Adipocyte (in vitro differentiated cells): Measurements from ENCODE around the gene MMRN2.
"Not testable (repeated sequence)": the region's sequence is repeated elsewhere in the genome, so short reads cannot be mapped to it uniquely, and the experiment has no call there.

ENCODE experiments used
- DNase-seq: peaks from one replicate; pipeline ENCODE4 v3.0.0-alpha.2; 2015; ENCODE audit warnings: low read depth
- H3K27me3 ChIP-seq: replicated peaks from 2 replicates; pipeline ENCODE4 v1.7.0; 2013; ENCODE audit warnings: mild to moderate bottlenecking, low read length, moderate library complexity; ENCODE audit not compliant: control insufficient read depth, insufficient read depth
- H3K36me3 ChIP-seq: 2 replicates; pipeline ENCODE4 v1.7.0; 2013; ENCODE audit warnings: low read length, mild to moderate bottlenecking, moderate library complexity; ENCODE audit not compliant: control insufficient read depth, insufficient read depth, severe bottlenecking
- H3K4me1 ChIP-seq: 2 replicates; pipeline ENCODE4 v1.7.0; 2013; ENCODE audit warnings: mild to moderate bottlenecking, low read length, moderate library complexity; ENCODE audit not compliant: control insufficient read depth, insufficient read depth
- H3K4me3 ChIP-seq: 2 replicates; pipeline ENCODE4 v1.7.0; 2013; ENCODE audit warnings: mild to moderate bottlenecking, low read length, moderate library complexity
- H3K9ac ChIP-seq: 2 replicates; pipeline ENCODE4 v1.7.0; 2013; ENCODE audit warnings: mild to moderate bottlenecking, low read length, moderate library complexity
- H3K9me3 ChIP-seq: 2 replicates; pipeline ENCODE4 v1.7.0; 2013; ENCODE audit warnings: mild to moderate bottlenecking, low read length, moderate library complexity; ENCODE audit not compliant: control insufficient read depth

MMRN2 gene

DNA sequence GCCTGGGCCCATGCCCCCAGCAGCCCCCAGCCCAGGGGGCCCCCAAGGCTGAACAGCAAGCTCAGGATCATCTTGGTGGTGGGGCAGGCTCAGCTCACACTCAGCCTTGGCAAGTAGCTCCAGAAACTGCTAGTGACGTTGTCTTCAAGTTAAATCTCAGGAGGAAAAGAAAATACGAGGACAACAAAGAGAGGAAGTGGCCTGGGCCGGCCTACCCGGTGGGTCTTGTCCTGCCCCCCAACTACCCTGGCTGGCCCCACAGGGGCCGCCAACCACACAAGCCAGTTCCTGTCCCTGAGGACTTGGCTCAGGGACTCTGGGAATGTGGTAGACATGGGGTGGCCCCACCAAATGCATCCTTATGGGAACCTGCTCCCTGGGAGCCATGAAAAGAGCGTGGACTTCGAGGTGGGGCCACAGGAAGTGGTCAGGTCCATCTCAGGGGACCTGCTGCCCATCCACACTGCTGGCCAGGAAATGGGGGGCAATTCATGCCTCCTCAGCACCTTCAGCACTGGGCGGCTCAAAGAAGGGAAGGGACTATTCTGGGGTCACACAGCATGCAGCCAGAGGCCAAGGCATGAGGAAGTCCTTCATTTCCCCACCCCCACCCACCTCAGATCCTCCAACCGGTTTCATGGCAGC, at the start of gene MMRN2:
TSS of gene MMRN2 (minus strand) at position 145 of the 645 bp plus-strand sequence. CDS start at position 71, 74 bp downstream.
- Histone ChIP-seq H3K9ac (peak within 1 kb of the TSS; percentile 80), H3K4me1 (peaks cover 58% of the 10 kb centered on the region), H3K9me3 (no peaks in the 10 kb centered on the region), H3K27me3 (no peaks in the 10 kb centered on the region), H3K4me3 (peak within 1 kb of the TSS; percentile 78), H3K36me3 (no peaks in the 10 kb centered on the region)
- no peak for DNase-seq

- not testable (repeated sequence) for H3K27me3 ChIP-seq, H3K9me3 ChIP-seq, H3K36me3 ChIP-seq, H3K4me3 ChIP-seq, H3K4me1 ChIP-seq, H3K9ac ChIP-seq
- DNase-seq, result peak; percentile 50
Observed at GRCh38 chr10:87007124-87007523, 49.7 kb upstream of the MMRN2 start.

GRCh38 chr10:87000491-87000890, 43.1 kb upstream of the MMRN2 start:
- Histone ChIP-seq H3K36me3 (no peaks in the 10 kb centered on the region), H3K9me3 (no peaks in the 10 kb centered on the region), H3K4me3 (no peak overlapping the region), H3K27me3 (no peaks in the 10 kb centered on the region), H3K9ac (no peak overlapping the region), H3K4me1 (peaks cover 12% of the 10 kb centered on the region)
- peak; percentile 50 for DNase-seq

GRCh38 chr10:86999802-87000403, 42.5 kb upstream of the MMRN2 start:
- DNase-seq, H3K4me3 ChIP-seq, H3K9ac ChIP-seq, H3K9me3 ChIP-seq, H3K36me3 ChIP-seq, H3K27me3 ChIP-seq: not testable (repeated sequence)
- peaks cover 12% of the 10 kb centered on the region for H3K4me1 ChIP-seq

DNA sequence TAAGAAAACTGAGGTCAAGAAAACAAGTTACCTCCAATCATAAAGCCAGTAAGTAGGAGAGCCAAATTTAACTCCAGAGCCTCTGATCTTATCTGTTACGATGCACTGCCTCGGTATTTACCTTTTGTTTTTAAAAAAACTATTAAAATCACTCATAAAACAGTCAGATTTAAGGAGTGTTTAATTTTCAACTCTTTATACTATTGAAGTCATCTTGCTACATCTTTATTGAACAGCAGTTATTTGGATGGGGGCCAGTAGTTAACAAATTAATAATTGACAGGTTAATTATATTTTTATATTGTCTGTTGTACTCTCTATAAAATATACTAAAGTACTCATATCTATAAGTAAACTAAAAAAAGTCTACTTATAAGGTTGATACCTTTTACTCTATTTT, 35.5 kb upstream of the MMRN2 start:
- Histone ChIP-seq H3K4me3 (no peak overlapping the region), H3K36me3 (peaks cover 18% of the 10 kb centered on the region), H3K9ac (no peak overlapping the region), H3K9me3 (no peaks in the 10 kb centered on the region), H3K4me1 (peaks cover 4% of the 10 kb centered on the region), H3K27me3 (no peaks in the 10 kb centered on the region)
- DNase-seq, result no peak

DNA sequence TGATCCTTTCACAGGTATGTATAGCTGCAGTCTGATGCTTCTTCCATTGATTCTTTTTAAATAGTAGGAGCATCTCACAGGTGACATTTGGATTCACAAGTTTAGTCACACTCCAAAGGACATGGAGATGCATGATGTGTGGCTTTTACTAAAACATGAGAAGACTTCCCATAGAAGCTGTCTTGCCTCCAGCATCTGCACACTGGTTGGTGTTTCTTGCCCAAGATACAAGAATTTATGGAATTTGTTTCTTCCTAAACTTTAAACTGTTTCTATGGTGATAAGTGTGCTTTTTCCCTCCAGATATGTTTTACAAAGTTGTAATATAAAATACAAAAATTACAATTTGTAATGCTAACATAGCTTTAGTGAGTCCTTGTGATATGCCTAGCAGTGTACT, 35.0 kb upstream of the MMRN2 start:
- H3K4me3 ChIP-seq, result no peak overlapping the region
- H3K27me3 ChIP-seq, result no peaks in the 10 kb centered on the region
- no peaks in the 10 kb centered on the region for H3K9me3 ChIP-seq
- DNase-seq, result peak; percentile 50
- H3K36me3 ChIP-seq, result peaks cover 18% of the 10 kb centered on the region
- H3K9ac ChIP-seq, result no peak overlapping the region
- H3K4me1 ChIP-seq, result peaks cover 4% of the 10 kb centered on the region

- not testable (repeated sequence) for H3K9me3 ChIP-seq, H3K27me3 ChIP-seq, H3K4me3 ChIP-seq, DNase-seq, H3K4me1 ChIP-seq, H3K9ac ChIP-seq
- H3K36me3 ChIP-seq, result peaks cover 18% of the 10 kb centered on the region
Observed at GRCh38 chr10:86991362-86991761, 33.9 kb upstream of the MMRN2 start.

- DNase-seq, result no peak
- H3K4me3 ChIP-seq, result no peak overlapping the region
Observed at GRCh38 chr10:86988520-86988919, 31.1 kb upstream of the MMRN2 start.

DNA sequence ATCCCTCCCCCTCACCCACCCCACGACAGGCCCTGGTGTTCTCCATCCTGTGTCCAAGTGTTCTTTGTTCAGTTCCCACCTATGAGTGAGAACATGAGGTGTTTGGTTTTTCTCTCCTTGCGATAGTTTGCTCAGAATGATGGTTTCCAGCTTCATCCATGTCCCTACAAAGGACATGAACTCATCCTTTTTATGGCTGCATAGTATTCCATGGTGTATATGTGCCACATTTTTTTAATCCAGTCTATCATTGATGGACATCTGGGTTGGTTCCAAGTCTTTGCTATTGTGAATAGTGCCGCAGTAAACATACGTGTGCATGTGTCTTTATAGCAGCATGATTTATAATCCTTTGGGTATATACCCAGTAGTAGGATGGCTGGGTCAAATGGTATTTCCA, 27.1 kb upstream of the MMRN2 start:
- H3K9me3 ChIP-seq, DNase-seq, H3K36me3 ChIP-seq, H3K4me3 ChIP-seq, H3K27me3 ChIP-seq, H3K9ac ChIP-seq: not testable (repeated sequence)
- peaks cover 22% of the 10 kb centered on the region for H3K4me1 ChIP-seq

More at GRCh38 chr10:86988520-86988919, 31.1 kb upstream of the MMRN2 start:
- Histone ChIP-seq H3K4me1 (peaks cover 4% of the 10 kb centered on the region), H3K9me3 (no peaks in the 10 kb centered on the region), H3K36me3 (peaks cover 12% of the 10 kb centered on the region), H3K9ac (no peak overlapping the region), H3K27me3 (no peaks in the 10 kb centered on the region)

- Histone ChIP-seq H3K9ac (no peak overlapping the region), H3K27me3 (no peaks in the 10 kb centered on the region), H3K9me3 (no peaks in the 10 kb centered on the region), H3K4me3 (no peak overlapping the region), H3K36me3 (no peaks in the 10 kb centered on the region), H3K4me1 (peaks cover 40% of the 10 kb centered on the region)
- no peak for DNase-seq
Observed at GRCh38 chr10:86981716-86982115, 24.3 kb upstream of the MMRN2 start.

DNA sequence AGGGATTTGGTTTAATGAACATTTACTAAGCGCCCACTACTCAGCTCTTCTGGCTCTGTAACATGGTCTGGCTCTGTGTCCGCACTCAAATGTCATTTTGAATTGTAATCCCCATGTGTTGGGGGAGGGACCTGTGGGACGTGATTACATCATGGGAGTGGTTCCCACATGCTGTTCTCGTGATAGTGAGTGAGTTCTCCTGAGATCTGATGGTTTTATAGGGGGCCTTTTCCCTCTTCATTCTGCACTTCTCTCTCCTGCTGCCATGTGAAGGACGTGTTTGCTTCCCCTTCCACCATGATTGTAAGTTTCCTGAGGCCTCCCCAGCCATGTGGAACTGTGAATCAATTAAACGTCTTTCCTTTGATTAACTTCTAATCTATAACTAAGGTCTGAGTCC, 23.6 kb upstream of the MMRN2 start:
- not testable (repeated sequence) for H3K9me3 ChIP-seq, H3K36me3 ChIP-seq, DNase-seq, H3K27me3 ChIP-seq
- Histone ChIP-seq H3K9ac (peak overlapping the region; percentile 77), H3K4me1 (peaks cover 40% of the 10 kb centered on the region), H3K4me3 (peak overlapping the region; percentile 62)
